Peyer's patch (tissue), 4 donors: ENCODE data around the gene UQCRQ.

ENCODE experiments used
- POLR2A ChIP-seq, 2 donors: fragments of 450-650 bp; IDR thresholded peaks; one replicate each; pipeline ENCODE4 v1.5.1; 2017; ENCODE audit warnings: antibody characterized with exemption in 2 of 2, mild to moderate bottlenecking in 2 of 2, moderate library complexity in 2 of 2
- TF ChIP-seq, protein P1 (sequence below), 6 experiments: fragments of 450-650 bp in 4 of 6; fragments of 200-600 bp in 2 of 6; sonication (generic) in 1 of 6; IDR thresholded peaks; one replicate each; pipeline ENCODE4 v1.5.1; 2017 to 2019; ENCODE audit warnings: antibody characterized with exemption in 6 of 6, mild to moderate bottlenecking in 3 of 6, moderate library complexity in 1 of 6

DNA sequence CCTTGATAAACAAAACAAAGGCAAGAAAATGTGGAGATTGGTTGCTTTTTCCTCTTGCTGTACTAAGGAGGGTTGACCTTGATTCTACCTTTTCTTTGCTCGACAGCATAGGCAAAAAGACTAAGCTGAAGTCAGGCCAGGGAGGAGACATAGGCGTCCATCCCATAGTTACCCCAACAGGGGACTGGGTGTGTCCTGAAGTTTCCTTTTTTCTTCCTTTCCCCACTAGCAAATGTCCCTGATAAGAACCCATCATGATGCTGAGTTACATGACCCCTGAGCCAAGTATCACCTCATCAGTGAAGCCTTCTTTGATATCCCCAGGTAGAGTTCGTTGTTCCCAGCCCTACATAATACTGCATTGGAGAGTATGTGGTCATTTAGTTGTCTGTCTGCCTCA, 26.1 kb upstream of the UQCRQ start:
- no peak for TF ChIP-seq POLR2A (IDR thresholded peaks at IDR 0.05)
- TF ChIP-seq, protein P1, sequence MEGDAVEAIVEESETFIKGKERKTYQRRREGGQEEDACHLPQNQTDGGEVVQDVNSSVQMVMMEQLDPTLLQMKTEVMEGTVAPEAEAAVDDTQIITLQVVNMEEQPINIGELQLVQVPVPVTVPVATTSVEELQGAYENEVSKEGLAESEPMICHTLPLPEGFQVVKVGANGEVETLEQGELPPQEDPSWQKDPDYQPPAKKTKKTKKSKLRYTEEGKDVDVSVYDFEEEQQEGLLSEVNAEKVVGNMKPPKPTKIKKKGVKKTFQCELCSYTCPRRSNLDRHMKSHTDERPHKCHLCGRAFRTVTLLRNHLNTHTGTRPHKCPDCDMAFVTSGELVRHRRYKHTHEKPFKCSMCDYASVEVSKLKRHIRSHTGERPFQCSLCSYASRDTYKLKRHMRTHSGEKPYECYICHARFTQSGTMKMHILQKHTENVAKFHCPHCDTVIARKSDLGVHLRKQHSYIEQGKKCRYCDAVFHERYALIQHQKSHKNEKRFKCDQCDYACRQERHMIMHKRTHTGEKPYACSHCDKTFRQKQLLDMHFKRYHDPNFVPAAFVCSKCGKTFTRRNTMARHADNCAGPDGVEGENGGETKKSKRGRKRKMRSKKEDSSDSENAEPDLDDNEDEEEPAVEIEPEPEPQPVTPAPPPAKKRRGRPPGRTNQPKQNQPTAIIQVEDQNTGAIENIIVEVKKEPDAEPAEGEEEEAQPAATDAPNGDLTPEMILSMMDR (IDR thresholded peaks at IDR 0.05) = no peak
